ENCODE data around the gene STK38L.

STK38L gene

DNA sequence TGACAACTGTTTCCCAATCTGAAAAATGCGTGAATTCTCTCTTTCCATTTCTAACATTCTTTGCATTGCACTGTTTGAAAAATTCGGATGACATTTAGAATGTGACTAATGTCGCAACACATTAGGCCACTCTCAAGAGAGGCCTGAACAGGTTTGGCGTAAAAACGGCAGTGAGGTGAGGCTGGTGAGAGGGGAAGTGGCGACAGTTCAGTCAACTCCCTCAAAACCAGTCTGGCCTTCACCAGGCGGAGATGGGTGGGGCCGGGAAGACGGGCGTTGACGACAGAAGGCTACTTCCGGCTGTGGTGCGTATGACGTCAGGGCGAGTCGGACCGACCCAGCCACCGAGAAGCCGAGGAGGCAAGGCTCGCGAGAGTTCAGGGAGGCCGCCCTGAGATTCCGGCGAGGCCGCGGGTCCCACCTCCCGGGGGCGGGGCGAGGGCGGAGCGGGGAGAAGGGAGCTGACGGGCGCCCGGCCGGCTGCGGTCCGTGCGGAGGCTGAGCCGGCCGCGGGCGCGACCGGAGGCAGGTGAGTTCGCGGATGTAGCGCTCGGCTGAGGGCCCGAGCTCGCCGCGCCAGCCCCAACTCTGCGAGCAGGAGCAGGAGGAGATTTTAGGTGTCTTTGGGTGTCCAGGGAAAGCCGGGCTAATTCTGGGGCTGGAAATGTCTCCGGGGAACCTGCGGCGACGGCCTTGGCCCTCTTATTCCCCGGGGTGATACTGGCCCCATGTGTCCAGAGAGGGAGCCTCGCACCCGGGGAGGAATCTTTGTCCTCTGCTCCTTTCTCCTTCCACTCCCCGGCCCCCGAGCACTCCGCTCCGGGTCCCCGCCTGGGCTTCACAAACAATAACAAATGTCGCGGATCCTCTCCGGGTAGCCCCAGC is at the start of gene STK38L:
TSS of gene STK38L (plus strand) at position 483 of the 885 bp plus-strand sequence. CDS start 53,435 bp downstream, outside the sequence.
- DNase-seq (ENCODE audit: low spot score) = peak; percentile 88

DNA sequence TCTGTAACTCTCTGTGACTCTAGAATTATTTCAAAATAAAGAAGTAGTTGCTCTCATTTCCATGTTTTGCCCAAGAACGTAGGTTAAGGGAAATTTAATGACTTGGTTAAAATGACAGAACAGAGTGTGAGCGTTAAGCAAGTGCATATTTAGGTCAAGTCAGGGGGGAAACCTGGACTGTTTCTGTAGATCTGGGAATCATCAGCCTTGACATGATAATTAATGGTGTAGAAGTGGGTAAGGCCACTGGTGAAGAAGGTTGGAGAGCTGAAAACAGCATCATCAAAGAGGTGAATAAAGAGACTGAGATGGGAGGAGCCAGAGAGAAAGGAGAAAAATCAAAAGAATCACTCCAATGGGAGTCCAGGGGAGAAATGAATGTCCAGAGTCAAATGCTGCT is 49.4 kb upstream of the STK38L start:
- no peak for DNase-seq (ENCODE audit: low spot score)

DNA sequence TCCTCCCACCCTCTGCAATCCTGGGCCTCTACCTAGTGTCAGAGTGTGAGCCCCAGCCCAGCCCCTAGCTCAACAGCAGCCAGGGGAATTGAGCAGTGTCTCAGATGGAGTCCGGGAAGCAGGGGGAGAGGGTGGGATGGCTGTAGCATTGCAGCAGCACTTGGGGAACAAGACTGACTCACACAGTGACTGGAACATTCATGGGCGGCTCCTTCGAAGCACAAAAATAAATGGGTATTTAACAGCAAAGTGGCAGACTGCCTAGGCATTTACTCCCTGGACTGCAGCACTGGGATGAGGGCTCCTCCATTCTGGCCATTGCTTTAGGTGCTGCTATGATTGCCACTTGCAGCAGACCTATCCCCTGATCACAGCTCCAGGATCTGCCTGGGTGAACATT is 46.0 kb upstream of the STK38L start:
- no peak for DNase-seq (ENCODE audit: low spot score)

DNA sequence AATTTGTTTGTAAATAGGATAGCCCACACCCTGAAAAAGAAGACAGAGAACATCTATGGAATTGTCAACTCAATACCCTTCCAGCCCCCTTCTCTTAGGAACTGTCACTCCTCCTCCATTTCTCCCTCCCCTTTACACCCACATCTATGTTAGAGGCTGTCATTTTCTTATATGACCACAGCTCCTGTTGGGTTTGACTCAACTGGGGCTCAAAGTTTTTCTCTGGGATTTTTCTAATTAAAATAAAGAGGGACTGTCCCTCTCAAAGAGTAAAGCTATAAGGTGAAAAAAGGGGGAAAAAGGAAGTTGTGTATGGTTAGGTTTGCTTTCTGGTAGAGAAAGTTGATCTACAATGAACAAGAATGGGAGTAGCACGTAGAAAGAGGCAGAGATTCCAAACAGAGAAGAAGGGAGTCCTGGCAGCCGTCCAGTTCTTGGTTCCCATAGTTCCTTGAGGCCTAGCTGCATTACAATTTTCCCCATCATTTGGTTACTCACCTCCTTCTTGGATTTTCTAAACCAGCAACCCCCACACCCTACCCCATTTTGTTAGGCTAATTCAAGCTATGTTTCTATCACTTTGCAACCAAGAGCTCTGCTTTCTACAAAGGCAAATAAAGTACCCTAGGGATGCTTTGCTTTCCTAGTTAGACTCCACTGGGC is 44.3 kb upstream of the STK38L start:
- no peak for DNase-seq (ENCODE audit: low spot score)

DNA sequence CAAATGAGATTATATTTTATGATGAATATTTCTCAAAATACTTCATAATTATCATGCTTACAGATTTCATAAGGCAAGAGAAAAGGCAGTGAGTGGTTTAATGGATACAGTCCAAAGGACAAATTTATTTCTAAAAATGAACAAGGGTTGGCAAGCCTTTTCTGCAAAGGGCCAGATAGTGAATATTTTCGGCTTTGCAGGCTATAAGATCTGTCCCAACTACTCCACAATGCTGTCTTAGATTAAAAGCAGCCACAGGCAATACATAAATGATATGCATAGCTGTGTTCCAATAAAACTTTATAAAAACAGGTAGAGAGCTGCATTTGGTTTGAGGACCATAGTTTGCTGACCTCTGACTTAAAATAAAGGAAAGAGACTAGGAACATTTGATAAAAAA is 42.9 kb upstream of the STK38L start:
- no peak for DNase-seq (ENCODE audit: low spot score)

DNA sequence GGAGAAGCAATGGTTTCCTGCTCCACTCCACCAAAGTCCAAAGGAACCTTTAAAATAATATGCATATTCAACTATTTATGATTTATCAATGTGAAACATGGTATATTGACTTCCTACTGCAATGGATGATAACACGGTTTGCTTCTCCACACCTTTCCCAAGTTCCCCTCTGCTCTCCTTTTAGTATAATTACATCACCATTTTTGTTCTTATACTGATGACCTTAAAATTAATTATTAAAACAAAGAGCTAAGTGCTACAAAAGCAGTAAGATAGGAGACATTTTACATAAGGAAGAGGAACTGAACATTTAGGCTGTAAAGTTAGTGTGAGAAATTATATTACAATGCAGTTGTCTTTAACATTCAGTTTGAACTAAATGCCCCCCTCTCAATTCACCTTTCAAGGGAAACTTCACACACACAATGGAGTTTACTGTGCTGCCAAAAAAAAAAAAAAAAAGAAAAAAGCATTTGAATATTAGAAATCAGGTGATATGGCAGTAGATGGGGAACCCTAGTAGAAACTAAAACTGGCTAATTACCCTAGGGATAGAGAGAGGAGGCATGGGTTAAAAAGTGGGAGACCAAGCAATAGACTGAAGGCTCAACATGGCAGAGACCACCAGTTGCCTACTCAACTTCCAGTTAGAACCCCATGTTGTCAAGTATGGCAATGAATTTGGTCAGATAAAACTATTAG is 37.1 kb upstream of the STK38L start:
- DNase-seq (ENCODE audit: low spot score) = no peak

DNA sequence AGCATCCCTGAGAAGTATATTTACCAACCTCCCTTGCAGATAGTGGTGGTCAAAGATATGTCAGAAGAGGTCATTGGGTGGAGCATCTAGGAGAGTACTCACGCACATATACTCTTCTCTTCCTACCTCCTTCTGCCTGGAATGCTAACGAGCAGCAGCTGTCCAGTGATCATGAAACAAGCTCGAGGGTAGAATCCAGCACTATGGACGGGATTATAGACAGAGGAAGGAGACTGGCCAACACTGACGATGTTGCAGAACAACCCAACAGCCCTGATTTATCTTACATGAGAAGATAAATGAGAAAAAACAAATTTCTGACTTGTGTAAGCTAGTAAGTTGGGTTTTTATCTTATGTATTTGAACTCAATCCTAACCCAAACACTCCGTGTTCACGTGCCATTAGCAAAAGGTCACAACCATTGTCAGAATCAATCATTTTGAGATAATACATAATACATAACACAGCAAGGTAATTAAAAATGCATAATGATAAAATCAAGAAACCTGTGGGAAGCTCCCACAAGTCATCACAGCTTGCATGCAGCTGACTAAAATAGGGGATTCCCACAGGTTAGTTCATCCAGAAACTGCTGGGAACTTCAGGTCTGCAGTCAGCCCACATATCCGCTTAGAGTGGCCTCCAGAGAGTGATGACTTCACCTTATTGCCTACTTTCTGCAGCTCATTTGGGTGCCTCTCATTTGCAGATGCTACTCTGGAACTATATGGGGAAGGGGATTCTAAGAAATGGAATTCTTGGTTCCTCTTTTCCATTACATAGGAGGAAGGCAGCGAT is 36.3 kb upstream of the STK38L start:
- DNase-seq (ENCODE audit: low spot score) = no peak

DNA sequence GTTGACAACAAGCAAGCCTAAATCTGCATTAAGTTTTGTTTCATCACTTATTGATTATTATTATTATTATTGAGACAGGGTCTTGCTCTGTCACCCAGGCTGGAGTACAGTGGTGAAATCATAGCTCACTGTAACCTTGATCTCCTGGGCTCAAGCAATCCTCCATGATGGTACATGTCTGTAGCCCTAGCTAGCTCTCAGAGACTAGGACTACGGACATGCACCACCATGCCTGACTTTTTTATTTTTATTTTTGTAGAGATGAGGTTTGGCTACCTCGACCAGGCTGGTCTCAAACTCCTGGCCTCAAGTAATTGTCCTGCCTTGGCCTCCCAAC is 35.7 kb upstream of the STK38L start:
- DNase-seq (ENCODE audit: low spot score) = no peak

DNA sequence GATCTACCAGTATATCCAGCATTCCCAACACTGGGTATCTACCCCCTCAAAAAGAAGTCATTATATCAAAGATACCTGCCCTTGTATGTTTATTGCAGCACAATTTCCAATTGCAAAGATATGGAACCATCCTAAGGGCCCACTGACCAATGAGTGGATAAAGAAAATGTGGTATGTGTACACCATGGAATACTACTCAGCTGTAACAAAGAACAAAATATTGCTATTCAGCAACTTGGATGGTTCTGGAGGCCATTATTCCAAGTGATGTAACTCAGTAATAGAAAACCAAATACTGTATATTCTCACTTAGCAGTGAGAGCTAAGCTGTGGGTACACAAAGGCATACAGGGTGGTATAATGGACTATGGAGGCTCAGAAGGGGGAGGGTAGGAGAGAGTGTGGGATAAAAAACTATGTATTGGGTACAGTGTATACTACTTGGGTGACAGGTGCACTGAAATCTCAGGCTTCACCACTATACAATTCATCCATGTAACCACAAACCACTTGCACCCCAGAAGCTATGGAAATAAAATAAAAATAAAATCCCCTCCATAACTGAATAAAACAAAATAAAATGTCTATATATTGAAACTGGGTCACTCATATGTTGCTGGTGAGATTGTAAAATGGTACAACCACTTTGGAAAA is 34.7 kb upstream of the STK38L start:
- DNase-seq (ENCODE audit: low spot score) = no peak

DNA sequence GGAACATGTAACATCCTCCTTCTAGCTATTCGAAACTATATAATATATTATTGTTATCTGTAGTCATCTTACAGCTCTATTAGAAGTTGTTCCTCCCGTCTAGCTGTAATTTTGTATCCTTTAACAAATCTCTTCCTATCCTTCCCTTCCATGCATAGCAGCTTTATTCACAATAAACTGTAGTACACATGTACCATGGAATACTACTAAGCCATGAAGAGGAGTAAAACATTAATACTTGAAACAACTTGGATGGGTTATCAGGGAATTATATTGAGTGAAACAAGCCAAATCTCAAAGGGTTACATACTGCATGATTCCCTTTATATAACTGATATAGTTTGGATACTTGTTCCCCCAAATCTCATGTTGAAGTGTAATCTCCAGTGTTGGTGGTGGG is 33.9 kb upstream of the STK38L start:
- no peak for DNase-seq (ENCODE audit: low spot score)

DNA sequence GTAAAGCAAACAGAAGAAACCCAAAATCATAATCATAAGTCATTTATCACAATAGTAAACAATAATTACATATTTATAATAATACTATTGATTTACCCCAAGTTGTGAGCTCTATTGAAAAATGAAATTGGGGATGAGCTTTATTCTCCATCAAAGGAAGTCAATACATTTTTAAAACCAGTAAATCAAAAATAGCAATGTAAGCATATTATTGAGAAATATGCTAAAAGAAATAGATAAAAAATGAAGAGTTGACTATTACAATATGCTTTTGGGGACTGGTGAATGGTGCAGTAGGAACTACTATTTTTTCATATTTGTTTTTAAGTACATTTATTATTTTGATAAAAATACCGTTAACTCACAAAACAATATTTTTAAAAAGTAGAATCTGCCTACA is 31.2 kb upstream of the STK38L start:
- no peak for DNase-seq (ENCODE audit: low spot score)

DNA sequence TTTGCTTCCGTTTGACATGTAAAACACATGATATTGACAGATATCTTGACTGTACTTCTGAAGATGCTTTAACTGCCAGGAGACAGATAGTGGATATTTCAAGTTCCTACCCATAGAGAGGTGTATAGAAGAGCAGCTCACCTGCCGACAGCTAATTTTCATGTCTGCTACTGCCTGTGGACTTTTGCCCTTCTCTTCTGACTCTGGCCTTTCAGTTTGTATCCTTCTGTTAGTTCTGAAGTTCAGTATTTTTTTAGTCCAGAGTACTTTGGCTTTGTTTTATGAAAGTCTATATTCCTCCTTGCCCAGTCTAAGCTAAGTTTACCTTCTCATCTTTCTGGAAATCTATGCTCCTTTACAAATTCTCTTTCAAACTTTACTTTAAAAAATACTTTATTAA is 30.8 kb upstream of the STK38L start:
- no peak for DNase-seq (ENCODE audit: low spot score)

DNA sequence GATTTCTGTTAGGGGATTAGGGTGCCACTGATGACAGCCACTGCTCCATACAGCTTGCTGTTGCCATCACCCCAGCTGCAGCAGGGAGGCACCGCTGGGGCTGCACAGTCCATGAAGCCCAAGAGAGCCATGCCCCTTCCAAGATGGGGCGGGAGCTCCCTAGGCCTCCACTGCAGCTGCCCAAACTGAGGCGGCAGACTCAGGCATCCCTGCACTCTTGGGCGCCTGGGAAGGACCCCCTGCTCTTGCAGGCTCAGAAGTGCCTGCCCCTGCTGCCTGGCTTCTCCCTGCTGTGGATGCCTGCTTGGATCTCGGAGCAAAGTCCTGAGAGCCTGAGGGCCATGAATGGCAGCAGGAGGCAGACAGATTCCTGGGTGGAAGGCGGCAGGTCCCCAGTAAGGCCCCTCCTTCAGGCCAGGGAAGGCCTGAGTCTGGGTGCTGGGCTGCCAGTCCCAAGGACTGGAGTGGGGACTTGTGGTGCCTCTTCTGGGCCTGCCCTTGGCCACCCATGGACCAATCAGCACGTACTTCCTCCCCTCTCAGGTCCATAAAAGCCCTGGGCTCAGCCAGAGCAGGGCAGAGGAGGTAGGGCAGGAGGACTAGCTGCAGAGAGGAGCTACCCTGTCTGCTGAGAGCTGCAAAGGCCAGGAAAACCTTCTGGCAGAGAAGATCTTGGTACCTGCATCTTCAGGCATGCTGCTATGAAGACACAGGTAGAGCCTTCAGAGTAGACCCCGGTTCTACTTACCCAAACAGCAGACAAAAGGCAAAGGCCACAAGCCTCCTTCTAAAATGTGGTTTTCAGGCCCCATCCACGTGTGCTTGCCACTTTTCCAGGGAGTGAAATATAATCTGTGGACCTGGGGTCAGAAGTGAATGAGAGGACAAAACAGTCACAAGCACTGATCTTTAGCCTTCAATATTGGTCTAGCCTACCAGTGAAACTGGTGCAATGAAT is 30.0 kb upstream of the STK38L start:
- DNase-seq (ENCODE audit: low spot score) = no peak

DNA sequence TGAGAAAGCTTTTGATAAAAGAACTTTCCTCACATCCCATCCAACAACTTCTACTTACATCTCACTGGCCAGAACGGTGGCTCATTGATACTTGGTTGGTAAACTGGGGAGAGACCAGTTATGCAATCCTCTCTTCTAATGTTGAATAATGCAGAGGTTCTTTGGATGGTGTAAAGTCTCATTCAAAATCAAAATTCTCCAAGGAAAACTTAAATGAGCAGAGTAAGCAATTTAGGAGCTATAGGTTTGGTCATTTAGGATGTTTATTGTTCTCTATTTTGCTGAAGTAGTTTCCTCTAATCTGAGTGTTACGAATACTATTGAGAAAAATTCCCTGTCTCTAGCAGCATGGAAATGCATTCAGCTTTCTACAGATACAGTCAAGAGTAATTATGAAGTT is 26.5 kb upstream of the STK38L start:
- DNase-seq (ENCODE audit: low spot score) = no peak

DNA sequence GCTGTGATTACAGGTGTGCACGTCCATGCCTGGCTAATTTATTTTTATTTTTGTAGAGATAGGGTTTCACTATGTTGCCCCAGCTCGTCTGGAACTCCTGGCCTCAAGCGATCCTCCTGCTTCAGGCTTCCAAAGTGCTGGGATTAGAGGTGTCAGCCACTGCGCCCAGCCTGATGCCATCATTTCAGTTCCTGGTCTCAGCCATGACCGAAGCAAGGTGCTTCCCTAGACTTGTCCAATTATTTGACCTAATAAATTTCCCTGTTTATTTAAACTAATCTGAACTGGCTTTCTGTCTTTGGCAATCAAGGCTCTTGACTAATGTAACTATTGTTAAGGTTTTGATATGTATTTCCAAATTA is 24.4 kb upstream of the STK38L start:
- DNase-seq (ENCODE audit: low spot score) = no peak

DNA sequence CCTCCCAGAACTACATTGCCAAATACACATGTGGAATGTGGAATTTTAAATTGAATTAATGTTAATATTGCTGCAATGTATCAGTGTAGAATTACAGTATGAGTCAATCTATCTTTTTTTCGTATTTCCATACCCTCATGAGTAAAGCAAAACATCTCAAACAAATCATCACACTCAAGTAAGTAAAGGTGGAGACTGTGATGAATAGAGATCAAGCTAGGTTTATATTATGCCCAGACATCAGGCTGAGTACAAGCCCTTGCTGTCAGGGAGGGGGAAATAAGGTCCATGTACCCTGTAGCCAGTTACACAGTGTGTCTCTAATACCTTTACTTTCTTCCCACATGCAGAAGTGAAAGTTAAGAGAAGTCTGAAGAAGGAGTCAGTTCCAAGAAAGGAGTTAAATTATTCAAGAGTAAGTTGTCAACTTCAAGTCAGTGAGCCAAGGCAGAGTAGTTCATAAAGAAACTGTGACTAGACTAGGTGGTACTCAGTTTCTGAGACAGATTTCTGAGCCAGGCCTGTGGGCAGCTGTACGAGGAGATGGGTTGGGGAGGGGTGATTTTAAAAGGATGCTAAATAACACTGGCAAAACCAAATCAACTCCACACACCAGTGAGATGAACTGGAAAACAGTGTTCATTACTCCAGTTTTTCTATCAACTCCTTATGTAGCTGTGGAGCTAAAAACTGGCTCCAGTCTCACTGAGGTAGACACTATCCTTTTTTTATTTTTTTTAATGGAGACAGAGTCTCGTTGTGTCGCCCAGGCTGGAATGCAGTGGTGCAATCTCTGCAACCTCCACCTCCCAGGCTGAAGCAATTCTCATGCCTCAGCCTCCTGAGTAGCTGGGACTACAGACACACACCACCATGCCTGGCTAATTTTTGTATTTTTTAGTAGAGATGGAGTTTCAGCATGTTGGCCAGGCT is 23.8 kb upstream of the STK38L start:
- no peak for DNase-seq (ENCODE audit: low spot score)

DNA sequence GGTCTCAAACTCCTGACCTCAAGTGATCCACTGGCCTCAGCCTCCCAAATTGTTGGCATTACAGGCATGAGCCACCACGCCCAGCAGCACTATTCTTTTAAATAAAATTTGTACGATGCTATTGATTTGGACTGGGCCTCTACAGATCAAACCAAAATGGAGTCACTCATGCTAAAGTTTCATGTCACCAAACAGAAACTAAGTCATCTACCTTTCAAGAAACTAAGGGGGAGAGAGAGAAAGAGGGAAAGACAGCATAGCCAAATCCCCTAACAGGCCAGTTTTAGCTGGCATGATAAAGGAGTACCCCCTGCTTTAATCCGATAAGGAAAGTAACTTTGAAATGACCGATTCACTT is 23.1 kb upstream of the STK38L start:
- DNase-seq (ENCODE audit: low spot score) = no peak

DNA sequence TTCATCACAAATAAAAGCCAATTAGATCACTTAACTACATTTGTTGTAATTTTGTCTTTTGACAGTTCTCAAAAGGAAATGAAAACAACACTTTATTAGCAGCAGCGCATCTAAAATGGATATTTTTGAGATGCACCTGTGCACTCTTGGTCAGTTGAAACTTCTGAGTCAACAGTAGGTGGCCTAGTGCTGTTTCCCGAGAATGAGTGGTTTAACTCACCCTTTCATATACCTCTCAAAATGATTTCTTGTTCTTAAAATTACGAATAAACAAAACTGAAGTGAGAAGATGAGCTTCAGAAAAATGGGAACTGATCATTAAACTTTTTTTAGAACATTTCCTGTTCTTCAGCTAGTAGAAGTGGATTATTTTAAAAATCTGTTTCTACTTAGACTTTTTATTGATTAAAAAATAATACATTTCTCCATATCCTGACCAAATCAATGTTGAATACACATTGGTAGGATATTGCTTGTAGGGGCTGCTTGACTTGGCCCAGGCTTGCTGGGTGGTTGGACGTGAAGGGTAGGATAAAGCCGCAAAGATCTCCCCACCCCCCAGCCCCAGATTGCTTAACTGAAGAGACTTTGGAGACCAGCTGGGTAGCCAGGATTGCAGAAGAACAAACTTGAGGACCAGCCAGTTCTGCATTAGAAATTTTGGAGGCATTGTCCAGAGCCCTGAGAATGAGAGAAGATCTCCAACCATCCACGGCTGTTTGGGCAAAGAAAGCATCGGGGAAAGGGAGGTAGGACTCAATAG is 22.3 kb upstream of the STK38L start:
- DNase-seq (ENCODE audit: low spot score) = peak; percentile 45

DNA sequence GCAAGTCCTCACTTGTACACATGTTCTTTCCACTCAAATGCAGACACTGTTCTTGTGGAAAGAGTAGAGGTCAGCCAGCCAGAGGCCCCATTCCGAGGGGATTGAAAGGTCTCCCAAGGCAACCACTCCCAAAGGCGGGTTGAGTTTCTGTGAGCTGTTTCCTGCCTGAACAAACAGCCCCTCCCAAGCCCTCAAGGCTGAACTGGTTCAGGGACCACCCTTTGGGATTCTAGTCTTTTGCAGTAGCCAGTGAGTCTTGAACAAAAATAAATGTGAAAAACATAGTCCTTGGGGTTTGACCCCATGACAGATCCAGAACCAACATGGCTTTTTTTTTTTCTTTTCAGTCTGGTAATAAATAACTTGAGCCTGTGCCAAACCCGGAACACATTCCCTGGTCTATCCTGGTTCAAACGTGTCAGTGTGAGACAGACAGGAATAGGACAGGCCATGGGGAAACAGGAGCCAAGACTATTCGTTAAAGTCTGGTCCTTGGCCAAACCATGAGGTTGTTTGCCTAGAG is 17.6 kb upstream of the STK38L start:
- DNase-seq (ENCODE audit: low spot score) = no peak
